Caco-2 (cell line): ENCODE measurements around the gene SLC16A6. TPM values are rescaled to one million over a fixed set of nuclear protein-coding genes. Genes with fewer than 3 reads are reported as not detected.

Source experiments
- BruUV-seq: library from RNA; stranded (reverse); fragments of 400-500 nt; replicated peaks from 2 replicates; lab custom pipeline; 2021; lab: Mats Ljungman, UMichigan
- CTCF ChIA-PET: fragments of 300-600 bp; sonication (Branson Sonifier 250); formaldehyde crosslinking; loops from one replicate; lab custom pipeline; 2022; ENCODE audit warnings: antibody characterized with exemption; lab: Charles Lee
- POLR2A ChIA-PET: fragments of 300-600 bp; sonication (Branson Sonifier 250); formaldehyde crosslinking; loops from one replicate; lab custom pipeline; 2022; ENCODE audit warnings: antibody characterized with exemption; lab: Charles Lee
- DNase-seq, 2 experiments: peaks; one replicate each; pipeline versions ENCODE4 v3.0.0 to v3.0.0-alpha.2; 2020 to 2022
- H3K27me3 ChIP-seq: replicated peaks from 2 replicates; pipeline ENCODE4 v1.6.0; 2011; ENCODE audit warnings: low read length; ENCODE audit not compliant: control insufficient read depth, insufficient read depth
- H3K36me3 ChIP-seq: 2 replicates; pipeline ENCODE4 v1.5.1; 2011; ENCODE audit warnings: low read length; ENCODE audit not compliant: control insufficient read depth, insufficient read depth
- H3K4me1 ChIP-seq: fragments of 250-450 bp; sonication (Bioruptor Pico); 2 replicates; pipeline ENCODE4 v1.5.1; 2020; ENCODE audit warnings: mild to moderate bottlenecking
- H3K4me3 ChIP-seq: 2 replicates; pipeline ENCODE4 v1.5.1; 2011; ENCODE audit warnings: low read depth, mild to moderate bottlenecking, control low read depth, low read length
- H3K9me3 ChIP-seq: fragments of 250-450 bp; sonication (Bioruptor Pico); 2 replicates; pipeline ENCODE4 v1.5.1; 2020; ENCODE audit warnings: mild to moderate bottlenecking, moderate library complexity
- H3K27ac Mint-ChIP-seq: one replicate; pipeline ENCODE4 v1.8.0; 2022; ENCODE audit warnings: mixed read lengths; ENCODE audit not compliant: unreplicated experiment
- H3K27me3 Mint-ChIP-seq: one replicate; pipeline ENCODE4 v1.8.0; 2022; ENCODE audit warnings: mixed read lengths; ENCODE audit not compliant: insufficient read depth, unreplicated experiment
- H3K36me3 Mint-ChIP-seq: one replicate; pipeline ENCODE4 v1.8.0; 2022; ENCODE audit warnings: mild to moderate bottlenecking, mixed read lengths; ENCODE audit not compliant: insufficient read depth, unreplicated experiment
- H3K4me1 Mint-ChIP-seq: one replicate; pipeline ENCODE4 v1.8.0; 2022; ENCODE audit warnings: low read depth, mixed read lengths; ENCODE audit not compliant: unreplicated experiment
- H3K4me3 Mint-ChIP-seq: one replicate; pipeline ENCODE4 v1.8.0; 2022; ENCODE audit warnings: mild to moderate bottlenecking, moderate library complexity, mixed read lengths; ENCODE audit not compliant: unreplicated experiment
- H3K9me3 Mint-ChIP-seq: one replicate; pipeline ENCODE4 v1.8.0; 2022; ENCODE audit warnings: mixed read lengths; ENCODE audit not compliant: unreplicated experiment
- intact Hi-C: fragments of 100-400 bp; cut with micrococcal nuclease; formaldehyde crosslinking; loops from one replicate; pipeline ENCODE4 v1.10.0; 2022; ENCODE audit not compliant: unreplicated experiment
- total RNA-seq: library from RNA; stranded (reverse); gene quantifications from 2 replicates; pipeline ENCODE4 v1.2.3, GENCODE V29; 2022
- TF ChIP-seq, protein P1 (sequence below), 2 experiments: fragments of 200-600 bp in 1 of 2; IDR thresholded peaks; 1 replicate in 1 of 2; 2 replicates in 1 of 2; pipeline versions ENCODE4 v1.5.1 to v1.8.0; 2011 to 2022; ENCODE audit warnings: antibody characterized with exemption in 1 of 2, control low read depth in 1 of 2, inconsistent platforms in 1 of 2, low read depth in 1 of 2, low read length in 1 of 2, mild to moderate bottlenecking in 1 of 2, moderate library complexity in 1 of 2; ENCODE audit not compliant: insufficient read depth in 1 of 2, severe bottlenecking in 1 of 2, unreplicated experiment in 1 of 2

The SLC16A6 gene
- total RNA-seq, 1 experiment from 2014 or later = 1.0 TPM

- intact Hi-C loops = loop anchor here (2.0 kb wide), 1 partner anchor 39 kb away; no protein-coding TSS in a partner anchor
Measured at GRCh38 chr17:68289936-68290267, 1.0 kb downstream of the SLC16A6 start.

DNA sequence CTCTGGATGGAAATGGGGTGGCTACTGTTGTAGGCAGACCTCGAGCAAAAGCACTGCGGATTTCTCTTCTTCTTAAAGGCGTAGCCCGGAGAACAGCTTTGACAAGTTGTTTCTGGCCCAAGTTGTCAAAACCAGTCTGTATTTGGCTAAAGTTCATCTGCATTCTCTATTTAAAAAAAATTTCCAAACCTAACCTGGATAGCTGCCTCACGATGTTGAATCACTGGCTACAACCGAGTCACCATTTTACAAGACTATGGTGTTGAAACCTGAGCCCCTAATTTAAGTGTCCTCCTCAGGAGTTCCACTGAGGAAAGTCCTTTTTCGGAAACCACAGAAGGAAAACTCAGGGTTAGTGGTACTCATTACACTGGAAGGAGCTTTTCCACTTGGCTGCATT is 1.5 kb downstream of the SLC16A6 start:
- no peaks in the 10 kb centered on the region for H3K27me3 ChIP-seq
- Mint-ChIP-seq H3K27me3 (peaks cover 3% of the 10 kb centered on the region), H3K4me3 (no peak overlapping the region), H3K36me3 (peaks cover 5% of the 10 kb centered on the region), H3K27ac (no peak overlapping the region), H3K9me3 (no peaks in the 10 kb centered on the region), H3K4me1 (no peaks in the 10 kb centered on the region)
- TF ChIP-seq, protein P1, sequence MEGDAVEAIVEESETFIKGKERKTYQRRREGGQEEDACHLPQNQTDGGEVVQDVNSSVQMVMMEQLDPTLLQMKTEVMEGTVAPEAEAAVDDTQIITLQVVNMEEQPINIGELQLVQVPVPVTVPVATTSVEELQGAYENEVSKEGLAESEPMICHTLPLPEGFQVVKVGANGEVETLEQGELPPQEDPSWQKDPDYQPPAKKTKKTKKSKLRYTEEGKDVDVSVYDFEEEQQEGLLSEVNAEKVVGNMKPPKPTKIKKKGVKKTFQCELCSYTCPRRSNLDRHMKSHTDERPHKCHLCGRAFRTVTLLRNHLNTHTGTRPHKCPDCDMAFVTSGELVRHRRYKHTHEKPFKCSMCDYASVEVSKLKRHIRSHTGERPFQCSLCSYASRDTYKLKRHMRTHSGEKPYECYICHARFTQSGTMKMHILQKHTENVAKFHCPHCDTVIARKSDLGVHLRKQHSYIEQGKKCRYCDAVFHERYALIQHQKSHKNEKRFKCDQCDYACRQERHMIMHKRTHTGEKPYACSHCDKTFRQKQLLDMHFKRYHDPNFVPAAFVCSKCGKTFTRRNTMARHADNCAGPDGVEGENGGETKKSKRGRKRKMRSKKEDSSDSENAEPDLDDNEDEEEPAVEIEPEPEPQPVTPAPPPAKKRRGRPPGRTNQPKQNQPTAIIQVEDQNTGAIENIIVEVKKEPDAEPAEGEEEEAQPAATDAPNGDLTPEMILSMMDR (IDR thresholded peaks at IDR 0.05; ENCODE audit: insufficient read depth in 1 of 2, low read depth in 1 of 2, low read length in 1 of 2, severe bottlenecking in 1 of 2, unreplicated experiment in 1 of 2) = no peak
- ChIA-PET CTCF (no interaction called here), POLR2A (no interaction called here)
- intact Hi-C loops = no loop called here
- peaks cover 6% of the 10 kb centered on the region; the same call in 1 of the 2 replicates for H3K4me1 ChIP-seq
- no TSS peak for BruUV-seq
- H3K36me3 ChIP-seq = no peaks in the 10 kb centered on the region
- H3K9me3 ChIP-seq = no peaks in the 10 kb centered on the region
- no peak for DNase-seq
- H3K4me3 ChIP-seq = no peak overlapping the region

More at GRCh38 chr17:68289936-68290267, 1.0 kb downstream of the SLC16A6 start:
- no peaks in the 10 kb centered on the region for H3K9me3 Mint-ChIP-seq
- H3K4me1 Mint-ChIP-seq = no peaks in the 10 kb centered on the region
- peaks cover 5% of the 10 kb centered on the region for H3K36me3 Mint-ChIP-seq
- Histone ChIP-seq H3K27me3 (no peaks in the 10 kb centered on the region), H3K36me3 (no peaks in the 10 kb centered on the region), H3K9me3 (no peaks in the 10 kb centered on the region), H3K4me3 (no peak overlapping the region), H3K4me1 (peaks cover 6% of the 10 kb centered on the region; the same call in 1 of the 2 replicates)
- no peak for DNase-seq
- H3K27ac Mint-ChIP-seq = no peak overlapping the region
- ChIA-PET CTCF (no interaction called here), POLR2A (no interaction called here)
- H3K4me3 Mint-ChIP-seq = peak overlapping the region; percentile 76
- peaks cover 3% of the 10 kb centered on the region for H3K27me3 Mint-ChIP-seq
- TF ChIP-seq, protein P1 (IDR thresholded peaks at IDR 0.05; ENCODE audit: insufficient read depth in 1 of 2, low read depth in 1 of 2, low read length in 1 of 2, severe bottlenecking in 1 of 2, unreplicated experiment in 1 of 2) = no peak
- BruUV-seq = no TSS peak

DNA sequence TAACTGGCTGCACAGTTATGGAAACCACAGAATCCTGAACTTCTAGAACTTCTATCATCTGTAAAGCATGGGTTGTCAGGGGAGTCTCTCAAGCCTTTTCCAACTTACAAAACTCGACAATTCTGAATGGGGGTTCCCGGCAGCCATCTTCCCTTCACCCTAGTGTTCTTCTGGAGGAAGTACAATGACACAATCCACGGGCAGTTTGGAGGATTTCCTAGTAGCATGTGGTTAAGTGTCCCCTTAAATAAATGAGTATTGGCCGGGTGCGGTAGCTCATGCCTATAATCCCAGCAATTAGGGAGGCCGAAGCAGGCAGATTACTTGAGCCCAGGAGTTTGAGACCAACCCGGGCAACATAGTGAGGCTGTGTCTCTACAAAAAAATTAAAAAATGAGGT is 2.1 kb downstream of the SLC16A6 start:
- no peaks in the 10 kb centered on the region for H3K27me3 ChIP-seq
- TF ChIP-seq, protein P1 (IDR thresholded peaks at IDR 0.05; ENCODE audit: insufficient read depth in 1 of 2, low read depth in 1 of 2, low read length in 1 of 2, severe bottlenecking in 1 of 2, unreplicated experiment in 1 of 2) = no peak
- ChIA-PET POLR2A (no interaction called here), CTCF (no interaction called here)
- H3K9me3 ChIP-seq = no peaks in the 10 kb centered on the region
- no peak overlapping the region for H3K27ac Mint-ChIP-seq
- no peaks in the 10 kb centered on the region for H3K36me3 ChIP-seq
- peaks cover 6% of the 10 kb centered on the region; the same call in 1 of the 2 replicates for H3K4me1 ChIP-seq
- H3K9me3 Mint-ChIP-seq = no peaks in the 10 kb centered on the region
- DNase-seq = no peak
- H3K4me3 ChIP-seq = no peak overlapping the region
- no peak overlapping the region for H3K4me3 Mint-ChIP-seq
- no peaks in the 10 kb centered on the region for H3K4me1 Mint-ChIP-seq
- intact Hi-C loops = no loop called here
- H3K36me3 Mint-ChIP-seq = peaks cover 5% of the 10 kb centered on the region
- peaks cover 3% of the 10 kb centered on the region for H3K27me3 Mint-ChIP-seq
- BruUV-seq = no TSS peak
